WTC11 (cell line): ENCODE results near the gene FAR2. TPM values are rescaled to one million over a fixed set of nuclear protein-coding genes. Genes with fewer than 3 reads are reported as not detected.

Experiments
- ATAC-seq: fragments of 200-7000 bp; cut with Tn5 transposase; 2 replicates; pipeline ENCODE4 v1.10.0; 2021; ENCODE audit warnings: mild to moderate bottlenecking, moderate library complexity
- CTCF ChIA-PET: fragments of 300-600 bp; sonication (Branson Sonifier 250); formaldehyde crosslinking; loops from one replicate; lab custom pipeline; 2021; ENCODE audit warnings: antibody characterized with exemption; lab: Charles Lee
- POLR2A ChIA-PET: fragments of 350-600 bp; sonication (Branson Sonifier 250); formaldehyde crosslinking; loops from one replicate; lab custom pipeline; 2021; ENCODE audit warnings: antibody characterized with exemption; lab: Charles Lee
- DNase-seq: peaks from one replicate; pipeline ENCODE4 v3.0.0; 2021; ENCODE audit warnings: low spot score
- H3K27ac Mint-ChIP-seq: 2 replicates; pipeline ENCODE4 v1.8.0; 2021; ENCODE audit warnings: mixed read lengths
- H3K27me3 Mint-ChIP-seq: 2 replicates; pipeline ENCODE4 v1.8.0; 2021; ENCODE audit warnings: low read depth, mild to moderate bottlenecking, moderate library complexity, mixed read lengths
- H3K36me3 Mint-ChIP-seq: 2 replicates; pipeline ENCODE4 v1.8.0; 2021; ENCODE audit warnings: mixed read lengths
- H3K4me1 Mint-ChIP-seq: 2 replicates; pipeline ENCODE4 v1.8.0; 2022; ENCODE audit warnings: mixed read lengths
- H3K4me3 Mint-ChIP-seq: 2 replicates; pipeline ENCODE4 v1.8.0; 2021; ENCODE audit warnings: mild to moderate bottlenecking, moderate library complexity, mixed read lengths
- H3K9me3 Mint-ChIP-seq: 2 replicates; pipeline ENCODE4 v1.8.0; 2021; ENCODE audit warnings: mixed read lengths
- FOXK1 ChIP-seq: sonication (generic); formaldehyde crosslinking; IDR thresholded peaks from 2 replicates; pipeline ENCODE4 v1.8.0; 2022; ENCODE audit warnings: mild to moderate bottlenecking, moderate library complexity, missing genetic modification reagents
- JUN ChIP-seq: sonication (generic); formaldehyde crosslinking; IDR thresholded peaks from 2 replicates; pipeline ENCODE4 v1.8.0; 2023; ENCODE audit warnings: mild to moderate bottlenecking, missing genetic modification reagents
- OVOL2 ChIP-seq: fragments of 250-450 bp; sonication (Bioruptor Pico); IDR thresholded peaks from 2 replicates; pipeline ENCODE4 v1.9.0; 2021; ENCODE audit warnings: mild to moderate bottlenecking, borderline replicate concordance
- SMAD4 ChIP-seq: sonication (generic); formaldehyde crosslinking; IDR thresholded peaks from 2 replicates; pipeline ENCODE4 v1.8.0; 2022; ENCODE audit warnings: mild to moderate bottlenecking, missing genetic modification reagents
- TCF7 ChIP-seq: sonication (generic); formaldehyde crosslinking; IDR thresholded peaks from 2 replicates; pipeline ENCODE4 v1.8.0; 2022; ENCODE audit warnings: mild to moderate bottlenecking, low read depth, missing genetic modification reagents, moderate library complexity
- TEAD1 ChIP-seq: sonication (generic); formaldehyde crosslinking; IDR thresholded peaks from 2 replicates; pipeline ENCODE4 v1.8.0; 2022; ENCODE audit warnings: mild to moderate bottlenecking, missing genetic modification reagents
- ZNF138 ChIP-seq: sonication (generic); formaldehyde crosslinking; conservative IDR thresholded peaks from 2 replicates; pipeline ENCODE4 v1.8.1; 2022; ENCODE audit warnings: mild to moderate bottlenecking, moderate library complexity, missing genetic modification reagents
- ZNF219 ChIP-seq: sonication (generic); formaldehyde crosslinking; IDR thresholded peaks from 2 replicates; pipeline ENCODE4 v1.8.0; 2023; ENCODE audit warnings: missing genetic modification reagents, mild to moderate bottlenecking, borderline replicate concordance
- ZNF263 ChIP-seq: sonication (generic); formaldehyde crosslinking; IDR thresholded peaks from 2 replicates; pipeline ENCODE4 v1.8.1; 2022; ENCODE audit warnings: low read depth, mild to moderate bottlenecking, moderate library complexity, missing genetic modification reagents
- ZNF671 ChIP-seq: fragments of 250-450 bp; sonication (Bioruptor Pico); IDR thresholded peaks from 2 replicates; pipeline ENCODE4 v1.8.0; 2021; ENCODE audit warnings: mild to moderate bottlenecking
- total RNA-seq: library from RNA; stranded (reverse); gene quantifications from 3 replicates; pipeline ENCODE4 v1.2.3, GENCODE V29; 2021
- TF ChIP-seq, protein P1 (sequence below): fragments of 250-450 bp; sonication (Bioruptor Pico); IDR thresholded peaks from 2 replicates; pipeline ENCODE4 v1.9.0; 2021; ENCODE audit warnings: mild to moderate bottlenecking
- TF ChIP-seq, protein P2 (sequence below): sonication (generic); formaldehyde crosslinking; IDR thresholded peaks from 2 replicates; pipeline ENCODE4 v1.8.0; 2022; ENCODE audit warnings: mild to moderate bottlenecking, missing genetic modification reagents
- TF ChIP-seq, protein P3 (sequence below): sonication (generic); formaldehyde crosslinking; IDR thresholded peaks from 2 replicates; pipeline ENCODE4 v1.8.0; 2022; ENCODE audit warnings: mild to moderate bottlenecking, missing genetic modification reagents
- TF ChIP-seq, protein P4 (sequence below): sonication (generic); formaldehyde crosslinking; conservative IDR thresholded peaks from 2 replicates; pipeline ENCODE4 v1.8.1; 2022; ENCODE audit warnings: mild to moderate bottlenecking, missing genetic modification reagents
- TF ChIP-seq, protein P5 (sequence below): fragments of 250-450 bp; sonication (Bioruptor Pico); IDR thresholded peaks from 2 replicates; pipeline ENCODE4 v1.9.0; 2021; ENCODE audit warnings: mild to moderate bottlenecking, borderline replicate concordance
- TF ChIP-seq, protein P6 (sequence below): sonication (generic); formaldehyde crosslinking; IDR thresholded peaks from 2 replicates; pipeline ENCODE4 v1.8.0; 2023; ENCODE audit warnings: mild to moderate bottlenecking, missing genetic modification reagents
- TF ChIP-seq, protein P7 (sequence below): sonication (generic); formaldehyde crosslinking; IDR thresholded peaks from 2 replicates; pipeline ENCODE4 v1.8.0; 2022; ENCODE audit warnings: mild to moderate bottlenecking, missing genetic modification reagents

Gene FAR2
- total RNA-seq, 1 experiment from 2014 or later: 20.0 TPM

DNA sequence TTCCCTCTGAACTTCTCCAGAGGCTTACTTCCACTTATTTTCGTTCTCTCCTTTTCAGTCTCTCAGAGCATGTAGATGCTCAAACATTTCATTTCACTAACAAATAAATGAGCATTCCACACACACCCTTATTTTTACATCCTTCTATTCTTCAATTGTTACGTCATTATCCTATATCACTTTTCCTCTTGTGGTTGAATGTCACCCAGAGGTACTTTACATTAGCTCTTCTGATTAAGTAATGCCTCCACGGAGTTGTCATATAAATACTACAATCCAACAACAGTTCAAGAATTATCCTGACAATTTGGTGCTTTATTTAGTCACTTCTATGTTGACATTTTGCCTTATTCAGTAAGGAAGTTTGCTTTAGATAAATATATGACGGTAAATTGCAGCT is 18.4 kb downstream of the FAR2 start:
- peaks cover 12% of the 10 kb centered on the region; the same call in 1 of the 2 replicates for H3K4me1 Mint-ChIP-seq
- TF ChIP-seq ZNF263 (no peak), TCF7 (CRISPR knock-in tag) (no peak), ZNF219 (CRISPR knock-in tag) (no peak), ZNF138 (CRISPR knock-in tag) (no peak), TEAD1 (no peak), SMAD4 (CRISPR knock-in tag) (no peak), FOXK1 (no peak), ZNF671 (no peak), JUN (CRISPR knock-in tag) (no peak), OVOL2 (CRISPR knock-in tag) (no peak)
- TF ChIP-seq, protein P1, sequence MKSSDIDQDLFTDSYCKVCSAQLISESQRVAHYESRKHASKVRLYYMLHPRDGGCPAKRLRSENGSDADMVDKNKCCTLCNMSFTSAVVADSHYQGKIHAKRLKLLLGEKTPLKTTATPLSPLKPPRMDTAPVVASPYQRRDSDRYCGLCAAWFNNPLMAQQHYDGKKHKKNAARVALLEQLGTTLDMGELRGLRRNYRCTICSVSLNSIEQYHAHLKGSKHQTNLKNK (CRISPR knock-in tag): no peak
- TF ChIP-seq, protein P2, sequence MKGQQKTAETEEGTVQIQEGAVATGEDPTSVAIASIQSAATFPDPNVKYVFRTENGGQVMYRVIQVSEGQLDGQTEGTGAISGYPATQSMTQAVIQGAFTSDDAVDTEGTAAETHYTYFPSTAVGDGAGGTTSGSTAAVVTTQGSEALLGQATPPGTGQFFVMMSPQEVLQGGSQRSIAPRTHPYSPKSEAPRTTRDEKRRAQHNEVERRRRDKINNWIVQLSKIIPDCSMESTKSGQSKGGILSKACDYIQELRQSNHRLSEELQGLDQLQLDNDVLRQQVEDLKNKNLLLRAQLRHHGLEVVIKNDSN (CRISPR knock-in tag): no peak
- TF ChIP-seq, protein P3, sequence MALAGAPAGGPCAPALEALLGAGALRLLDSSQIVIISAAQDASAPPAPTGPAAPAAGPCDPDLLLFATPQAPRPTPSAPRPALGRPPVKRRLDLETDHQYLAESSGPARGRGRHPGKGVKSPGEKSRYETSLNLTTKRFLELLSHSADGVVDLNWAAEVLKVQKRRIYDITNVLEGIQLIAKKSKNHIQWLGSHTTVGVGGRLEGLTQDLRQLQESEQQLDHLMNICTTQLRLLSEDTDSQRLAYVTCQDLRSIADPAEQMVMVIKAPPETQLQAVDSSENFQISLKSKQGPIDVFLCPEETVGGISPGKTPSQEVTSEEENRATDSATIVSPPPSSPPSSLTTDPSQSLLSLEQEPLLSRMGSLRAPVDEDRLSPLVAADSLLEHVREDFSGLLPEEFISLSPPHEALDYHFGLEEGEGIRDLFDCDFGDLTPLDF (CRISPR knock-in tag): no peak
- TF ChIP-seq, protein P4, sequence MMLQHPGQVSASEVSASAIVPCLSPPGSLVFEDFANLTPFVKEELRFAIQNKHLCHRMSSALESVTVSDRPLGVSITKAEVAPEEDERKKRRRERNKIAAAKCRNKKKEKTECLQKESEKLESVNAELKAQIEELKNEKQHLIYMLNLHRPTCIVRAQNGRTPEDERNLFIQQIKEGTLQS: no peak
- TF ChIP-seq, protein P5, sequence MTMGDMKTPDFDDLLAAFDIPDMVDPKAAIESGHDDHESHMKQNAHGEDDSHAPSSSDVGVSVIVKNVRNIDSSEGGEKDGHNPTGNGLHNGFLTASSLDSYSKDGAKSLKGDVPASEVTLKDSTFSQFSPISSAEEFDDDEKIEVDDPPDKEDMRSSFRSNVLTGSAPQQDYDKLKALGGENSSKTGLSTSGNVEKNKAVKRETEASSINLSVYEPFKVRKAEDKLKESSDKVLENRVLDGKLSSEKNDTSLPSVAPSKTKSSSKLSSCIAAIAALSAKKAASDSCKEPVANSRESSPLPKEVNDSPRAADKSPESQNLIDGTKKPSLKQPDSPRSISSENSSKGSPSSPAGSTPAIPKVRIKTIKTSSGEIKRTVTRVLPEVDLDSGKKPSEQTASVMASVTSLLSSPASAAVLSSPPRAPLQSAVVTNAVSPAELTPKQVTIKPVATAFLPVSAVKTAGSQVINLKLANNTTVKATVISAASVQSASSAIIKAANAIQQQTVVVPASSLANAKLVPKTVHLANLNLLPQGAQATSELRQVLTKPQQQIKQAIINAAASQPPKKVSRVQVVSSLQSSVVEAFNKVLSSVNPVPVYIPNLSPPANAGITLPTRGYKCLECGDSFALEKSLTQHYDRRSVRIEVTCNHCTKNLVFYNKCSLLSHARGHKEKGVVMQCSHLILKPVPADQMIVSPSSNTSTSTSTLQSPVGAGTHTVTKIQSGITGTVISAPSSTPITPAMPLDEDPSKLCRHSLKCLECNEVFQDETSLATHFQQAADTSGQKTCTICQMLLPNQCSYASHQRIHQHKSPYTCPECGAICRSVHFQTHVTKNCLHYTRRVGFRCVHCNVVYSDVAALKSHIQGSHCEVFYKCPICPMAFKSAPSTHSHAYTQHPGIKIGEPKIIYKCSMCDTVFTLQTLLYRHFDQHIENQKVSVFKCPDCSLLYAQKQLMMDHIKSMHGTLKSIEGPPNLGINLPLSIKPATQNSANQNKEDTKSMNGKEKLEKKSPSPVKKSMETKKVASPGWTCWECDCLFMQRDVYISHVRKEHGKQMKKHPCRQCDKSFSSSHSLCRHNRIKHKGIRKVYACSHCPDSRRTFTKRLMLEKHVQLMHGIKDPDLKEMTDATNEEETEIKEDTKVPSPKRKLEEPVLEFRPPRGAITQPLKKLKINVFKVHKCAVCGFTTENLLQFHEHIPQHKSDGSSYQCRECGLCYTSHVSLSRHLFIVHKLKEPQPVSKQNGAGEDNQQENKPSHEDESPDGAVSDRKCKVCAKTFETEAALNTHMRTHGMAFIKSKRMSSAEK (CRISPR knock-in tag): no peak
- TF ChIP-seq, protein P6, sequence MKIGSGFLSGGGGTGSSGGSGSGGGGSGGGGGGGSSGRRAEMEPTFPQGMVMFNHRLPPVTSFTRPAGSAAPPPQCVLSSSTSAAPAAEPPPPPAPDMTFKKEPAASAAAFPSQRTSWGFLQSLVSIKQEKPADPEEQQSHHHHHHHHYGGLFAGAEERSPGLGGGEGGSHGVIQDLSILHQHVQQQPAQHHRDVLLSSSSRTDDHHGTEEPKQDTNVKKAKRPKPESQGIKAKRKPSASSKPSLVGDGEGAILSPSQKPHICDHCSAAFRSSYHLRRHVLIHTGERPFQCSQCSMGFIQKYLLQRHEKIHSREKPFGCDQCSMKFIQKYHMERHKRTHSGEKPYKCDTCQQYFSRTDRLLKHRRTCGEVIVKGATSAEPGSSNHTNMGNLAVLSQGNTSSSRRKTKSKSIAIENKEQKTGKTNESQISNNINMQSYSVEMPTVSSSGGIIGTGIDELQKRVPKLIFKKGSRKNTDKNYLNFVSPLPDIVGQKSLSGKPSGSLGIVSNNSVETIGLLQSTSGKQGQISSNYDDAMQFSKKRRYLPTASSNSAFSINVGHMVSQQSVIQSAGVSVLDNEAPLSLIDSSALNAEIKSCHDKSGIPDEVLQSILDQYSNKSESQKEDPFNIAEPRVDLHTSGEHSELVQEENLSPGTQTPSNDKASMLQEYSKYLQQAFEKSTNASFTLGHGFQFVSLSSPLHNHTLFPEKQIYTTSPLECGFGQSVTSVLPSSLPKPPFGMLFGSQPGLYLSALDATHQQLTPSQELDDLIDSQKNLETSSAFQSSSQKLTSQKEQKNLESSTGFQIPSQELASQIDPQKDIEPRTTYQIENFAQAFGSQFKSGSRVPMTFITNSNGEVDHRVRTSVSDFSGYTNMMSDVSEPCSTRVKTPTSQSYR (CRISPR knock-in tag): no peak
- TF ChIP-seq, protein P7, sequence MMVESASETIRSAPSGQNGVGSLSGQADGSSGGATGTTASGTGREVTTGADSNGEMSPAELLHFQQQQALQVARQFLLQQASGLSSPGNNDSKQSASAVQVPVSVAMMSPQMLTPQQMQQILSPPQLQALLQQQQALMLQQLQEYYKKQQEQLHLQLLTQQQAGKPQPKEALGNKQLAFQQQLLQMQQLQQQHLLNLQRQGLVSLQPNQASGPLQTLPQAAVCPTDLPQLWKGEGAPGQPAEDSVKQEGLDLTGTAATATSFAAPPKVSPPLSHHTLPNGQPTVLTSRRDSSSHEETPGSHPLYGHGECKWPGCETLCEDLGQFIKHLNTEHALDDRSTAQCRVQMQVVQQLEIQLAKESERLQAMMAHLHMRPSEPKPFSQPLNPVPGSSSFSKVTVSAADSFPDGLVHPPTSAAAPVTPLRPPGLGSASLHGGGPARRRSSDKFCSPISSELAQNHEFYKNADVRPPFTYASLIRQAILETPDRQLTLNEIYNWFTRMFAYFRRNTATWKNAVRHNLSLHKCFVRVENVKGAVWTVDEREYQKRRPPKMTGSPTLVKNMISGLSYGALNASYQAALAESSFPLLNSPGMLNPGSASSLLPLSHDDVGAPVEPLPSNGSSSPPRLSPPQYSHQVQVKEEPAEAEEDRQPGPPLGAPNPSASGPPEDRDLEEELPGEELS (CRISPR knock-in tag): no peak
- H3K27ac Mint-ChIP-seq: no peak overlapping the region
- ChIA-PET CTCF (interaction anchor here (1.2 kb wide), 1 partner anchor 151 kb away, joined by 4 read pairs; no protein-coding TSS in a partner anchor), POLR2A (no interaction called here)
- H3K27me3 Mint-ChIP-seq: peaks cover 12% of the 10 kb centered on the region
- peaks cover 23% of the 10 kb centered on the region for H3K9me3 Mint-ChIP-seq
- H3K4me3 Mint-ChIP-seq: no peak overlapping the region
- H3K36me3 Mint-ChIP-seq: peaks cover 44% of the 10 kb centered on the region
- DNase-seq: no peak
- no peak for ATAC-seq
